Measurements from ENCODE around the gene LRTM2.

Gene LRTM2

DNA sequence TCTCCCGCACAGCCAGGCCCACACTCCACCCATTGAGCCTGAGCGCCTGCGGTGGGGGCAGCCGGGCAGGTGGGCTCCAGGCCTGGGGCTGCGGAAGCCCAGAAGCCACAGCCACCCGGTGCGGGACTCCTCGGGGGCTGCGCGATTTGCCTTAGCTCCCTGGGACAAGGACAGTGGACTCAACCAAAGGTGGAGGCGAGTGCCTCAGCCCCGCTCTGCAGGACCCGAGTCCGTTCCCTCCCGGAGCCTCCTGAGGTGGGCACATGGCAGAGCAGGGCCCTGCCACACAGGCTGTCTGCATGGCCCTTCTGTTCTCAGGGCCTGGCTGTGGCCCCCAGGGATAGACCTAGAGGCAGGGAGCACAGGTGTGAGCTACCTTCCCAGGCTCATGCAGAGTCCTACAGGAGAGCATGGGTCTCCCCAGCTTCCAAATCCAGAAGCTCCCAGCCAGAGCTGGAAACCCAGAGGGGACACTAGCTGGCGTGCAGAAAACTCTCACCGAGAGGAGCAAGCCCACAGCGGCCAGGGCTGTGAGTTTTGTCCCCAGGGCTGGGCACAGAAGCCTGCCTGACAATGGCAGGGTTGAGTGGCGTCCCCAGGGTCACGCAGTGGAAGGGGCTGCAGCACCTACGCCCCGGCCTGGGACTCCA is 22.2 kb upstream of the LRTM2 start:
- DNase-seq (ENCODE audit: low read depth in 2 of 2): no peak

DNA sequence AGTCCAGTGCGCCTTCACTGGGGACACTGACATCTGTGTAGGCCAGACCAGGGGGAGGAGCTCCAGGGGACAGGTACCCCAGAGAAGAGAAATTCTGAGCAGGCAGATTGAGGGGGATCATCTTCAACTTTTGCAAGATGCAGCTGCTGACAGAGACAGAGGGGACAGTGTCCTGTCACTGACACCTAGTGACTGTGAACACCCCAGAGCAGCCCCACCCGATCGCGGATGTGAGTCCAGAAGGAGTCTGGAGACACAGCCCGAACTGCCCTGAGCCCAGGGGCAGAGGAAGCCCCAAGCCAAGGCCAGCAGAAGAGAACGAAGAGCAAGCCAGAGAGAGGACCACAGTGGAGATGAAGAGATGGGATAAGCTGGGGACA is 21.7 kb upstream of the LRTM2 start:
- DNase-seq (ENCODE audit: low read depth in 2 of 2): no peak

GRCh38 chr12:1799051-1799881 is 21.1 kb upstream of the LRTM2 start:
- DNase-seq (ENCODE audit: low read depth in 2 of 2): no peak

- no peak for DNase-seq (ENCODE audit: low read depth in 2 of 2)
These were observed 20.4 kb upstream of the LRTM2 start for GRCh38 chr12:1799882-1800400.

DNA sequence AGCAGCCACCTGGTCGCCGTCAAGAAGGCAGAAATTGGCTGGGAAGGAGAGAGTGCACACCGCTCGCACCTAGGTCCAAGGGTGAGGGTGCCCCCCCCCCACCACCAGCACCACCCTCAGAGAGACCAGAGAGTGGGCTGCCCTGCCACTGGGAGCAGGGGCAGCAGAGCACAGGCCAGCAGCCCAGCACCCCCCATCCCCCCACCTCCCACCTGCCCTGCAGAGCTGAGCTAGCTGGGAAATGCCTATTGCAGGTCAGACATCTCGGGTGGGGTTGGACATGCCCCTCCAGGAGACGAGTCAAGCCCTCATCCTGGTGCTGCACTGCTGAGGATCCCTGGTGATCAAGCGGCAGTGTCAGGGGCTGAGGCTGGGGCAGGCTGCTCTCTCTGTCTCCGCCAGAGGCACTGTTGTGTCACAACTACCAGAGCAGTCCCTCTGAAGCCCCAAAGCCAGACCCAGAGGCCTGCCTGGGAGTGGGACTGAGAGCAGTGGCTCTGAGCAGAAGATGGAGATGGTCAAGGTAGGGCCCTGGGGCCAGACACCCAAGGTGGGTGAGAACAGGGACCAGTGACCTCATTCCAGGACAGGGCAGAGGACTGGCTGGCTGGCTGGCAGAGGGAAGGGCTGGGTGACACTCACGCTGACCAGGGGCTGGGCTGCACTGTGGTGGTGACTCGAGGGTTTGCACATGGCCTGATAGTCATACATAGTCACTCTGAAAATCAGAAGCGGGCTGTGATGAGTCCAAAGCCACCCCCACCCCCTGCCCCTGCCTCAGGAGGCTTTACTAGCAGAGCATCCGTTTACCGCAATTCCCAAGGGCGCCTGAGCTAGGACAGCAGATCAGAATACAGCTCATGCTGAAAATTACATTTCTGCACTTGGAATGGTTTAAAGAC is 19.7 kb upstream of the LRTM2 start:
- no peak for DNase-seq (ENCODE audit: low read depth in 2 of 2)

DNA sequence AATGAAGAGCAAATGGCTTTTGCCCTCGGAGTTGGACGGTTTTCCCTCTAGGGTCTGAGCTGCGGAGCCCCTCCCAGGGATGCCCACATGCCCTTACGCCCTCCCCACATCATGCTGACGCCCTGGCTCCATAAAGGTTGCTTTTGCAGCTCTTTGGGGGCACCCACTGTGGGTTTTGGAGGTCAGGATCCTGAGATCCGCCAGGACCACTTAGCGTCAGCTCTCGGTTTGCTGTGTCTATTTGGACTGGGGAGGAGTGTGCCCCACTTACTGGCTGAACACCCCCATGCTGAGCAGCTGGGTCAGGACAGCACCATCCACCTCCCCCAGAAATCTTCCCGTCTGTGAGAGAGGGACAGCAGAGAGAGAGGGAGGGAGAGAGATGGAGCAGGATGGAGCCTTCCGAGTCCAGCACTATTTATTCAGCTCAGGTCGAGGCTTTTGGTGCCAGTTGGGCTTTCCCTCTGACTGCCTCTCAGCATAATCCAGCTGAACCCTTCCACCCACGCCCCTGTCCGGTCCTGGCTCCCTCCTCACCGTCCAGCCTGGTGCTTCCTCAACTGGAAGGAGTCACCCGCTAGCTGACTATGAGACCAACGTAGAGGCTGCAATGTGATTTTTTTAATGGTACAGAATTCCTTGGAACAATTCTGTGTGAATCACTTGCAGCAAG is 18.9 kb upstream of the LRTM2 start:
- no peak for DNase-seq (ENCODE audit: low read depth in 2 of 2)

DNA sequence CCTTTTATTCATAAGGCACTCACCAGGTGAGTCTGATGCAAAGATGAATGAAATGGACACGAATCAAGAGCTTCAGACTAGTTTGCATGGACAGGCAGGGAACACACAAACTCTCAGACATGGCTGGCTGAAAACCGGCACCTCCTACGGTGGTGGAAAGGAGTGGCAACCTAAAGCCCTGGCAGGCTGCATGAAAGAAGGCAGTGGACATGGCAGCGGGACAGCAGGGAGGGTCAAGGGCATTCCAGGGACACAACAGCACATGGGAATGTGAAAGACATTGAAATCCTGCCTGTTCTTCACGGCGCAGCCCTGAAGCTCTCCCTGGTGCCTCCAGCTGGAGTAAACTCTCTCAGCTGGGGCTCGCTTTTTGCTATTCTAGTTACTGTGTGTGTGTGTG is 16.6 kb upstream of the LRTM2 start:
- no peak for DNase-seq (ENCODE audit: low read depth in 2 of 2)

DNA sequence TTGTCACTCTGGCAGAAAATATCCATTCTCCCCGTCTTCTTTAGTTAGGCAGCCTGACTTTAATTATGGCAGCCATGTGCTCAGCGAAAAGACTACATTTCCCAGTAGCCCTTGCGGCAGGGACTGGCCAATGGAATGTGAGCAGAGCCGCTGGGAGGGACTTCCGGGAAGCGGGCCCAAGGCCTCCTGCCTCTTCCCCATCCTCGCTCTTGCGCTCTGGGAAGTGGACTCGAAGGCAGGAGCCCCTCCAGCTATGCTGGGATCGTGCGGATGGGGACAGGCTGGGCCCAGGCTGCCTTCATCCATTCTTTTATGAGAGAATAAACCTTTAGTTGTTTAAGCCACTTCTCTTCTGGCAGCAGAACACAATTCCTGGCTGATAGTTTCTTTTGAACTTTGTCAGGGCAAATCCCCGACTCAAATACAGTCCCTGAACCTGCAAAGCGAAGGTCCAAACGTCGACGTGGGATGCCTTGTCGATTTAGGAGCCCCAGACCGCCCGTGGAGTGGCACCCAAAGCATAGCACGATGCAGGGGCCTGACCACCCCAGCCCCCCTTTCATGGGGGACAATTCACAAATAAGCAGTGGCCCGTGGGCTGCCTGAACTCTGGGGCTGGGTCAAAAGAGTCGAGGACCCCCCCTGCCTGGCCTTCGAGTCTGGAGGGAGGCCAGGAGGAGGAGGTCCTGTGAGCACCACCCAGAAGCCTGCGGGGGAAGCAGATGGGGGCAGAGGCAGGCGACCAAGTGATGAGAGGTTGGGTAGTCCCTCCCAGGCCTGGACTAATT is 15.6 kb upstream of the LRTM2 start:
- peak; percentile 84 to 85 for DNase-seq (ENCODE audit: low read depth in 2 of 2)

DNA sequence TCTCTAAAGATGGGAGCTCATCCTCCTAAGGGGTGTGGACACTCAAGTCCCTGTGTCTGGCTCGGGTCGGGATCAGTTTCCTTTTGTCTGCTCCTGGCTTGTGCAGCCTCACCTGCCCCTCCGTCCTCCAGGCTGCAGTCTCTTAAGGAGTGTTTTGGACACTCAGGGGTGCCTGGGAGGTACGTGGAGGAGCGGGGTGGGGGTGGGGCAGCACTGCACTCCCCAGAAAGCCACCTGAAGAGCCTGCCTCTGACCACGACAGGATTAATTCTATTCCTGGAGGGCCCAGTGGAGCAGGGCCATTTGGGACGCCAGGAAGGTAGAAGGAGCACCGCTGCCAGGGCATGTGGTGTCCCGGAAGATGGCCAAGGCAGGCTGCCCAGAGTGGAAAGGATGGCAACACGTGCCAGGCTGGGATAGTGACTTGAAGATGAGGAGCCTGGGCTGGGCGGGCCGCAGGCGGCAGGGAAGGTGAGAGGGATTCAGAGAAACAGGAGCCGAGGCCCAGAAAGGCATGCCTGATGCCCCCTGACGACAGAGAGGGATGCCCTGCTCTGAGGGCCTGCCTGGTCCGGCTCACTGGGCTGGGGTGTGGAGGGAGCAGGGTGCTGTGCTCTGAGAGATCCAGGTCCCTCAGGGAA is 14.8 kb upstream of the LRTM2 start:
- DNase-seq (ENCODE audit: low read depth in 2 of 2): no peak

DNA sequence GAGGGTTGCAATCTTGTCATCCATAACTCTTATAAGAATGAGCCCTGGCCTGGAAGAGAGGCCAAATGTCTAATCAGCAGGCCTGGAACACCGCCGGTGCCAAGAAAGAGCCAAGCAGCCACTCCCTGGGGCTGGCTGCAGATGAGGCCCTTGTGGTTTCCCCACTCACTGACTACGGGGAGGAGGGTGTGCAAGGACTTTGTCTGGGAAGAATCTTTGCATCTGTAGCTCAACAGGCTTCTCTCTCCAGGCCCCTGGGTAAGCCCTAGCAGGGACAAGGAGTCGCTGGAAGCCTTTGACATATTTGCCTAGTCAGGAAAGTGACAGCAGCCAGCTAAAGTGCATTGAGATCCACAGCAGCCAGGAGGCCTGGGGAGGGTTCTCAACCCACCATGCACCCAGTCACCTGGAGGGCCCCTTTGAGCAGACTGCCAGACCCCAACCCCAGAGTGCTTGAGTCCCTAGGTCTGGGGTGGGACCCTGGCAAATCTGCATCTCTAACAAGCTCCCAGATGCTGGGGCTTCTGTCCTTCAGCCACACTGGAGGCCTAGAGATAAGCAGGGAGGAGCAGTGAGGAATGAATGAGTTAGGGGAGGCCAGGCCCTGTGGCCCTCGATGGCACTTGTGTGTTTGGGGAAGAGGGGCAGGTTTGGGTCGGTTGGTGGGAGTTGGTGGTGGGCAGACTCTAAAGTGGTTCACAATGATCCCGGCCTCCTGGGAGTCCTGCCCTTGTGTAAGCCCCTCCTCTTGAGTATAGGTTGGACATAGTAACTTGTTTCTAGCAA is 13.9 kb upstream of the LRTM2 start:
- DNase-seq (ENCODE audit: low read depth in 2 of 2): no peak

DNA sequence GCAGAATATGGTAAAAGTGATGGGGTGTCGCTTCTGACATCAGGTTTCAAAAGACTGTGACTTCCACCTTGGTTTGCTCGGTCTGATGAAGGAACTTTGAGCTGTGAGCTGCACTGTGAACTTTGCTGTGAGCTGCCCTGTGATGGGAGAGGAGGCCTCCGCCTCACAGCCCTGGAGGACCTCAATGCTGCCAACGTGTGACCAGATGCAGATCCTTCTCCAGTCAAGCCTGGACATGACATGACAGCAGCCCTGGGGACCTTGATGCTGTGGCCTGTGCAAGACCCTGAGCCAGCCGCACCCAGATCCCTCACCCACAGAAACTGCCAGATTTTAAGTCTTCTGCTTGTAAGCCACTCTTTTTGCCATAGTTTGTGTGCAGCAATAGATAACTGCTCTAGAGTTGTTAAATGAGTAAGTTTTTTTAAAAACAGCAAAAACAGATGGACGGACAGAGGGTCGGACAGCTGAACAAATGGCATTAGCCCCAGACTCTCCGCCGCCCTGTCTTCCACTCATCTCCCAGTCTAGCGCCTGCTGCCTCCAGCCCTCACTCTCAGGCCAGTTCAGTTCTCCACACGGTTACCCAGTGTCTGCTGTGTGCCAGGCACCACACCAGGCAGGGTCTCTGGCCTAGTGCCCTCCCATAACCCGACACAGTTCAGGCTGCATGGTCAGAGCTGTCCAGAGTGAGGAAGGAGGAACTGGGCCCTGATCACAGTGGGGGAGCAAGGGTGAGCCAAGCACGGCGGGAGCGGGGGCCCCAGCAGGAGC is 13.1 kb upstream of the LRTM2 start:
- no peak for DNase-seq (ENCODE audit: low read depth in 2 of 2)

DNA sequence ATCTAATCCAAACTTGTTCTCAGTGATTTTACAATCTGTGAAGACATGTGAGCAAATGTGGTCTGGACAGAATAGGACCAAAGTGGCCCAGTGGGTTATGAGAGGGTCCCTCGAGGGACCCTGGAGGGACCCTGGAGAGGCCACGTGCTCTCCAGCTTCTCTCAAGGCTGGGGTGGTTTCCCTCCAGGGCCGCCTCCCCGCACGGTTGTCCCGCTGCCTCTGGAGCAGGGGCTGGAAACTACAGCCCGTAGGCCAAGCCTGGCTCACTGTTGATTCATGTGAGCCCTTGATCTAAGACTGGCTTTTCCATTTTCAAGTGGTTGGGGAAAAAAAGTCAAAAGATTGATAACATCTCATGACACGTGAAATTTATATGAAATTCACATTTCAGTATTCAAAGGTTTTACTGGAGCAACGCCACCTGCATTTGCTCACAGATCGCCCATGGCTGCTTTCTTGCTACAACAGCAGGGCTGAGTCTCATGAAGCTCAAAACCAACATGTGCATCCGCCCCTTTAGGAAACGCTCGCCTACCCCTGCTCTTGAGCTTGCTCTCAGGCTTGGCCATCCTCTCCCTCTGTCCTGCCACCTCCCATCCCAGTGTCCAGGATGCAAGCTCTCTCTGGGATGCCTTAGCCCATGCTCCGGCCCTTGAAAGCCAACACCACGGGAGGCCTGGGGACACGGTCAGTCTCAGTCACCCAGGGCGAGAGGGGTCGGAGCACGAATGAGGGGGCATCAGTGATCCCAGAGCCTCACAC is 12.1 kb upstream of the LRTM2 start:
- DNase-seq (ENCODE audit: low read depth in 2 of 2): no peak

GRCh38 chr12:1808798-1809480 is 11.4 kb upstream of the LRTM2 start:
- DNase-seq (ENCODE audit: low read depth in 2 of 2): no peak

DNA sequence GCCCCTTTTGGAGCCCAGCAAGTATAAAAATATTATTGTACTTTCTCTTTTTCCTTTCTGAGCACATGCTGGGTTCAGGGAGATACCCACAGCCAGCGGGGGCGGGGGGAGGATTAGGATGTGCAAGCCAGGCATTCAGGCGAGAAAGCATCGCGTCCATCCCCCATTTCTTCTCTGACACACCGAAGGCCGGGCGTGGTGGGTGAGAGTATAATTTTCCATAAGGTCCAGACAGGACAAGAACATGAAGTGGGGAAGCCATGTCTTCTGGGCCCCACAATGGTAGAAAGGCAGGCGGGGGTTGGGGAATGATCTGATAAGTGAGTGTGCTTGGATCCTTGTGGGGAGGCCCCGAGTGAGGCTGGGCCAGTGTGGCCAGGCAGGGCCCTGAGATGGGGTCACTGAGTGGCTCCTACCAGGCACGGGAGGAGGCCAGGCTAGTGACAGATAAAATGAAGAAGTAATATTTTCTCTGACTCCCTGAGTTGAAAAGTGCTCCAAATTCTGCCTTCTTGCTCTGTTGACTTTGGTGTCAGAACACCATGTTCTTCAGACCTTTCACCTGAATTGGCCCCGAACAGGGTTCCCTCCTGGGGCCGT is 10.7 kb upstream of the LRTM2 start:
- DNase-seq (ENCODE audit: low read depth in 2 of 2): no peak

DNA sequence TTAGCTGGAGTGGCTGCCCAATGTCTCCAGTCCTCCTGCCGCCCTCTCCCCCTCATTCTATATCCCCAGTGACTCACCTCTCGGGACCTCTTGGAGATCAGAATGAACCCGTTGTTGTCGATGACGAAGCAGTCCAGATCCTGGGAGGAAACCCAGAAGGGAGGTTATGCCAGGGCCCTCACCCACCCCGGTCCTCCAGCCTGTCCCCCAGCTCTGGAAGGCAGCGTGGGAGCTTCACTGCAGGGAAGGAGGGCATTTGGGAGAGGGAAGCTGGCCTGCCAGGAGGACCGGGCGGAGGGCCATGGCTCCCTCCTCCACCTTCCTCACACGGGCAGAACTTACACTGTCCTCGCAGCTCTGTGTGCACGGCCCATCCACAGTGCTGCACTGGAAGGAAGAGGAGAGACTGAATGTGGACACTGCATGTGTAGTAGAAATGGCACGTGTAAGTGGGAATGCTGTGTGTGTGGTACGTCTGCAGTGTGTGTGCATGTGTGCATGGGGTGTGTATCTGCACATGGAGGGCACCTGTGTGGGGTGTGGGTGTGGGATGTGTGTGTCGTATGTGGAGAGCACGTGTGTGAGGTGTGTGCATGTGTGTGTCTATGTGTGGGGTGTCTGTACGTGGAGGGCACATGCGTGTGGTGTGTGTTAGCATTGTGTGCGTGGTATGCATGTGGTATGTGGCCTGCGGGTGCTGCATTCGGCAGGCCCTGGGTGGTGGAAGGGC is 10.0 kb upstream of the LRTM2 start:
- no peak for DNase-seq (ENCODE audit: low read depth in 2 of 2)

- DNase-seq (ENCODE audit: low read depth in 2 of 2): no peak
These were observed 9.5 kb upstream of the LRTM2 start for GRCh38 chr12:1810931-1811280.
